Measurements from ENCODE around the gene BICD1. TPM values are rescaled to one million over a fixed set of nuclear protein-coding genes. Genes with fewer than 3 reads are reported as not detected.

BICD1 gene
- total and polyA plus RNA-seq, 2 of the 13 experiments (the other 11 are each of a cell fraction or from before 2014, with no cell fraction given), result 4.5 to 5.2 TPM

DNA sequence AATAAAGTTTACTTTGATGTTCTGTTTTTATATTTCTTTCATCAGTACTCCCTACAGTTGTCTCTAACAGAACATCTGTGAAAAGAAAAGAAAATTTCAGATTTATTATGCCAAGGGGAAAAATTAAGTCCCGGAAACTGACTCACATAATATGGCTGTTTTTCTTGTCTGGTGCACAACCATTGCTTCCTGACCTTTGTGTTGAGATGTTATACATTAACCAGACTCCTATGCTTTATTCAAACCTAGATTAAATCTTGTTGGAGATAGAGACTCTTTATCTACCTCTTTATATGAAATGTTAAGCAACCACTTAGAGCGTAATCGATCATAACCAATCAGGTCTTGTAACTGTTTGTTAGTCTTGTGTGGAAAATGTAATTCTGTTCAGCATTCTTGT lies 37.6 kb upstream of the BICD1 start (continued):
- TF ChIP-seq, protein P1, sequence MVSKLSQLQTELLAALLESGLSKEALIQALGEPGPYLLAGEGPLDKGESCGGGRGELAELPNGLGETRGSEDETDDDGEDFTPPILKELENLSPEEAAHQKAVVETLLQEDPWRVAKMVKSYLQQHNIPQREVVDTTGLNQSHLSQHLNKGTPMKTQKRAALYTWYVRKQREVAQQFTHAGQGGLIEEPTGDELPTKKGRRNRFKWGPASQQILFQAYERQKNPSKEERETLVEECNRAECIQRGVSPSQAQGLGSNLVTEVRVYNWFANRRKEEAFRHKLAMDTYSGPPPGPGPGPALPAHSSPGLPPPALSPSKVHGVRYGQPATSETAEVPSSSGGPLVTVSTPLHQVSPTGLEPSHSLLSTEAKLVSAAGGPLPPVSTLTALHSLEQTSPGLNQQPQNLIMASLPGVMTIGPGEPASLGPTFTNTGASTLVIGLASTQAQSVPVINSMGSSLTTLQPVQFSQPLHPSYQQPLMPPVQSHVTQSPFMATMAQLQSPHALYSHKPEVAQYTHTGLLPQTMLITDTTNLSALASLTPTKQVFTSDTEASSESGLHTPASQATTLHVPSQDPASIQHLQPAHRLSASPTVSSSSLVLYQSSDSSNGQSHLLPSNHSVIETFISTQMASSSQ (IDR thresholded peaks at IDR 0.05; ENCODE audit: low read depth), result peak; percentile 85
- TF ChIP-seq, protein P1 (CRISPR knock-in tag; IDR thresholded peaks at IDR 0.05; ENCODE audit: borderline replicate concordance), result peak; percentile 66; the same call in 1 of the 2 replicates
- no peak for TF ChIP-seq GLI4 (CRISPR knock-in tag; IDR thresholded peaks at IDR 0.05; ENCODE audit: borderline replicate concordance)
- TF ChIP-seq, protein P2, sequence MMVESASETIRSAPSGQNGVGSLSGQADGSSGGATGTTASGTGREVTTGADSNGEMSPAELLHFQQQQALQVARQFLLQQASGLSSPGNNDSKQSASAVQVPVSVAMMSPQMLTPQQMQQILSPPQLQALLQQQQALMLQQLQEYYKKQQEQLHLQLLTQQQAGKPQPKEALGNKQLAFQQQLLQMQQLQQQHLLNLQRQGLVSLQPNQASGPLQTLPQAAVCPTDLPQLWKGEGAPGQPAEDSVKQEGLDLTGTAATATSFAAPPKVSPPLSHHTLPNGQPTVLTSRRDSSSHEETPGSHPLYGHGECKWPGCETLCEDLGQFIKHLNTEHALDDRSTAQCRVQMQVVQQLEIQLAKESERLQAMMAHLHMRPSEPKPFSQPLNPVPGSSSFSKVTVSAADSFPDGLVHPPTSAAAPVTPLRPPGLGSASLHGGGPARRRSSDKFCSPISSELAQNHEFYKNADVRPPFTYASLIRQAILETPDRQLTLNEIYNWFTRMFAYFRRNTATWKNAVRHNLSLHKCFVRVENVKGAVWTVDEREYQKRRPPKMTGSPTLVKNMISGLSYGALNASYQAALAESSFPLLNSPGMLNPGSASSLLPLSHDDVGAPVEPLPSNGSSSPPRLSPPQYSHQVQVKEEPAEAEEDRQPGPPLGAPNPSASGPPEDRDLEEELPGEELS (CRISPR knock-in tag; IDR thresholded peaks at IDR 0.05), result no peak
- peak; percentile 18; the same call in 1 of the 2 replicates for TF ChIP-seq NR2F6 (IDR thresholded peaks at IDR 0.05)
- 0 out of 2 replicates have a peak, but pooled peaks have one; percentile 4 for TF ChIP-seq NR2F6 (CRISPR knock-in tag; IDR thresholded peaks at IDR 0.05)
- TF ChIP-seq MIER2 (CRISPR knock-in tag; IDR thresholded peaks at IDR 0.05), result no peak
- TF ChIP-seq ZC3H4 (CRISPR knock-in tag; IDR thresholded peaks at IDR 0.05; ENCODE audit: borderline replicate concordance), result no peak
- TF ChIP-seq, protein P3, sequence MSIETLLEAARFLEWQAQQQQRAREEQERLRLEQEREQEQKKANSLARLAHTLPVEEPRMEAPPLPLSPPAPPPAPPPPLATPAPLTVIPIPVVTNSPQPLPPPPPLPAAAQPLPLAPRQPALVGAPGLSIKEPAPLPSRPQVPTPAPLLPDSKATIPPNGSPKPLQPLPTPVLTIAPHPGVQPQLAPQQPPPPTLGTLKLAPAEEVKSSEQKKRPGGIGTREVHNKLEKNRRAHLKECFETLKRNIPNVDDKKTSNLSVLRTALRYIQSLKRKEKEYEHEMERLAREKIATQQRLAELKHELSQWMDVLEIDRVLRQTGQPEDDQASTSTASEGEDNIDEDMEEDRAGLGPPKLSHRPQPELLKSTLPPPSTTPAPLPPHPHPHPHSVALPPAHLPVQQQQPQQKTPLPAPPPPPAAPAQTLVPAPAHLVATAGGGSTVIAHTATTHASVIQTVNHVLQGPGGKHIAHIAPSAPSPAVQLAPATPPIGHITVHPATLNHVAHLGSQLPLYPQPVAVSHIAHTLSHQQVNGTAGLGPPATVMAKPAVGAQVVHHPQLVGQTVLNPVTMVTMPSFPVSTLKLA (IDR thresholded peaks at IDR 0.05), result no peak
- no peak for TF ChIP-seq ZNF432 (CRISPR knock-in tag; IDR thresholded peaks at IDR 0.05; ENCODE audit: borderline replicate concordance)
- no peak for TF ChIP-seq ZNF543 (CRISPR knock-in tag; IDR thresholded peaks at IDR 0.05)
- TF ChIP-seq, protein P4, sequence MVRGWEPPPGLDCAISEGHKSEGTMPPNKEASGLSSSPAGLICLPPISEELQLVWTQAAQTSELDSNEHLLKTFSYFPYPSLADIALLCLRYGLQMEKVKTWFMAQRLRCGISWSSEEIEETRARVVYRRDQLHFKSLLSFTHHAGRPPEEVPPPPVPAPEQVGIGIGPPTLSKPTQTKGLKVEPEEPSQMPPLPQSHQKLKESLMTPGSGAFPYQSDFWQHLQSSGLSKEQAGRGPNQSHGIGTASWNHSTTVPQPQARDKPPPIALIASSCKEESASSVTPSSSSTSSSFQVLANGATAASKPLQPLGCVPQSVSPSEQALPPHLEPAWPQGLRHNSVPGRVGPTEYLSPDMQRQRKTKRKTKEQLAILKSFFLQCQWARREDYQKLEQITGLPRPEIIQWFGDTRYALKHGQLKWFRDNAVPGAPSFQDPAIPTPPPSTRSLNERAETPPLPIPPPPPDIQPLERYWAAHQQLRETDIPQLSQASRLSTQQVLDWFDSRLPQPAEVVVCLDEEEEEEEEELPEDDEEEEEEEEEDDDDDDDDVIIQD (CRISPR knock-in tag; IDR thresholded peaks at IDR 0.05; ENCODE audit: low read depth), result peak; percentile 63; the same call in 1 of the 2 replicates
- TF ChIP-seq ZFP1 (CRISPR knock-in tag; IDR thresholded peaks at IDR 0.05), result no peak
- no peak for TF ChIP-seq ZNF121 (CRISPR knock-in tag; IDR thresholded peaks at IDR 0.05)
- peak; percentile 60; the same call in 1 of the 2 replicates for TF ChIP-seq ELF3 (CRISPR knock-in tag; IDR thresholded peaks at IDR 0.05)
- no peak for TF ChIP-seq RFX5 (IDR thresholded peaks at IDR 0.05; ENCODE audit: low read depth, low read length)

Data from HepG2 (cell line).